B cell (primary cell): ENCODE results near the gene HES5. TPM values are rescaled to one million over a fixed set of nuclear protein-coding genes. Genes with fewer than 3 reads are reported as not detected.

Experiments
- ATAC-seq: fragments of 200-7000 bp; cut with Tn5 transposase; one replicate; pipeline ENCODE4 v1.10.0; 2021; ENCODE audit warnings: low read depth, mild to moderate bottlenecking, moderate number of reproducible peaks, moderate library complexity
- CTCF ChIA-PET: fragments of 350-600 bp; sonication (Branson Sonifier 250); formaldehyde crosslinking; loops from one replicate; lab custom pipeline; 2021; ENCODE audit warnings: antibody characterized with exemption, inconsistent platforms; lab: Charles Lee
- POLR2A ChIA-PET: fragments of 350-600 bp; sonication (Branson Sonifier 250); formaldehyde crosslinking; loops from one replicate; lab custom pipeline; 2021; ENCODE audit warnings: antibody characterized with exemption; lab: Charles Lee
- DNase-seq: peaks from one replicate; pipeline ENCODE4 v3.0.0; 2013
- H2AFZ ChIP-seq: 2 replicates; pipeline ENCODE4 v1.6.1; 2012; ENCODE audit warnings: mild to moderate bottlenecking, low read depth, low read length; ENCODE audit not compliant: insufficient read depth, poor library complexity, severe bottlenecking
- H3K27ac ChIP-seq, 2 donors: 1 replicate in 1 of 2; 2 replicates in 1 of 2; pipeline ENCODE4 v1.5.1; 2012 to 2013; ENCODE audit warnings: low read length in 2 of 2, mild to moderate bottlenecking in 2 of 2, moderate library complexity in 1 of 2
- H3K27me3 ChIP-seq, 4 experiments: fragments of 200-600 bp in 1 of 4; sonication (generic) in 1 of 4; replicated peaks in 1 of 4; 1 replicate in 2 of 4; 2 replicates in 2 of 4; pipeline versions ENCODE4 v1.6.1 to v1.7.0; 2013 to 2016; ENCODE audit warnings: low read length in 3 of 4, mild to moderate bottlenecking in 2 of 4, mixed read lengths in 1 of 4, moderate library complexity in 1 of 4; ENCODE audit not compliant: insufficient read depth in 4 of 4, control insufficient read depth in 3 of 4; ENCODE audit errors: control extremely low read depth in 1 of 4
- H3K36me3 ChIP-seq, 2 experiments: replicated peaks in 1 of 2; 1 replicate in 1 of 2; 2 replicates in 1 of 2; pipeline versions ENCODE4 v1.6.1 to v1.7.1; 2013; ENCODE audit warnings: low read length in 1 of 2; ENCODE audit not compliant: insufficient read depth in 2 of 2, control insufficient read depth in 1 of 2; ENCODE audit errors: control extremely low read depth in 1 of 2, extremely low read depth in 1 of 2
- H3K4me1 ChIP-seq, 2 donors: fragments of 200-600 bp in 1 of 2; sonication (generic) in 1 of 2; 1 replicate in 1 of 2; 2 replicates in 1 of 2; pipeline versions ENCODE4 v1.5.1 to v1.6.1; 2013 to 2017; ENCODE audit warnings: low read length in 2 of 2; ENCODE audit not compliant: control insufficient read depth in 2 of 2, insufficient read depth in 2 of 2
- H3K4me2 ChIP-seq: replicated peaks from 2 replicates; pipeline ENCODE3; 2012; ENCODE audit warnings: mild to moderate bottlenecking, low read depth, low read length; ENCODE audit not compliant: poor library complexity, severe bottlenecking
- H3K4me3 ChIP-seq, 5 experiments: fragments of 200-600 bp in 1 of 5; sonication (generic) in 1 of 5; 1 replicate in 3 of 5; 2 replicates in 2 of 5; pipeline versions ENCODE4 v1.5.1 to v1.7.0; 2011 to 2016; ENCODE audit warnings: low read length in 4 of 5, mild to moderate bottlenecking in 4 of 5, low read depth in 2 of 5, control low read depth in 1 of 5, moderate library complexity in 1 of 5; ENCODE audit not compliant: insufficient read depth in 1 of 5; ENCODE audit errors: control extremely low read depth in 1 of 5, extremely low read depth in 1 of 5
- H3K79me2 ChIP-seq: fragments of 200-600 bp; sonication (generic); one replicate; pipeline ENCODE4 v1.6.0; 2016; ENCODE audit warnings: low read length; ENCODE audit not compliant: control insufficient read depth, insufficient read depth
- H3K9ac ChIP-seq: fragments of 200-600 bp; sonication (generic); 2 replicates; pipeline ENCODE4 v1.6.1; 2017; ENCODE audit warnings: mild to moderate bottlenecking, low read length, moderate library complexity
- H3K9me3 ChIP-seq, 3 donors: one replicate each; pipeline versions ENCODE4 v1.6.1 to v1.7.1; 2013; ENCODE audit warnings: low read length in 2 of 3; ENCODE audit not compliant: control insufficient read depth in 2 of 3, insufficient read depth in 1 of 3; ENCODE audit errors: control extremely low read depth in 1 of 3
- H4K20me1 ChIP-seq: 2 replicates; pipeline ENCODE4 v1.6.0; 2012; ENCODE audit warnings: mild to moderate bottlenecking, low read length; ENCODE audit not compliant: insufficient read depth, control insufficient read depth, poor library complexity, severe bottlenecking
- H3K27ac Mint-ChIP-seq: one replicate; pipeline ENCODE4 v1.8.0; 2021; ENCODE audit warnings: mixed read lengths
- H3K27me3 Mint-ChIP-seq: one replicate; pipeline ENCODE4 v1.8.0; 2021; ENCODE audit warnings: mixed read lengths
- H3K4me1 Mint-ChIP-seq: one replicate; pipeline ENCODE4 v1.8.0; 2021; ENCODE audit warnings: mixed read lengths
- H3K4me3 Mint-ChIP-seq: one replicate; pipeline ENCODE4 v1.8.0; 2021; ENCODE audit warnings: mixed read lengths
- H3K9me3 Mint-ChIP-seq: one replicate; pipeline ENCODE4 v1.8.0; 2022; ENCODE audit warnings: mixed read lengths; ENCODE audit not compliant: insufficient read depth
- EZH2 ChIP-seq: IDR thresholded peaks from 2 replicates; pipeline ENCODE4 v1.6.1; 2012; ENCODE audit warnings: borderline replicate concordance, low read depth, mild to moderate bottlenecking, moderate library complexity, low read length; ENCODE audit not compliant: insufficient read depth, poor library complexity, severe bottlenecking
- WGBS: methylation state at CpG from one replicate; pipeline ENCODE4 v1.1.5; 2013; ENCODE audit warnings: missing lambda C conversion rate; ENCODE audit not compliant: insufficient coverage; 5-methylcytosine and 5-hydroxymethylcytosine counted together
- intact Hi-C: fragments of 100-400 bp; cut with micrococcal nuclease; formaldehyde crosslinking; loops from one replicate; pipeline ENCODE4 v1.10.0; 2022
- polyA plus RNA-seq: library from polyadenylated mRNA; depleted of rRNA; stranded (reverse); fragments of >200 nt; gene quantifications from 2 replicates; pipeline ENCODE4 v1.2.3, GENCODE V29; 2012
- total RNA-seq, 2 donors: library from RNA; stranded (reverse); fragments of 120-200 nt in 1 of 2; gene quantifications; 1 replicate in 1 of 2; 2 replicates in 1 of 2; pipeline versions ENCODE4 v1.2.3 to v1.2.4, GENCODE V29; 2013 to 2022
- TF ChIP-seq, protein P1 (sequence below): fragments of 200-600 bp; IDR thresholded peaks from one replicate; pipeline ENCODE4 v1.8.0; 2022; ENCODE audit warnings: antibody characterized with exemption, mild to moderate bottlenecking

HES5 gene
- total and polyA plus RNA-seq, 2 donors (not counting 1 experiment from before 2014, with no cell fraction given), result not detected

DNA sequence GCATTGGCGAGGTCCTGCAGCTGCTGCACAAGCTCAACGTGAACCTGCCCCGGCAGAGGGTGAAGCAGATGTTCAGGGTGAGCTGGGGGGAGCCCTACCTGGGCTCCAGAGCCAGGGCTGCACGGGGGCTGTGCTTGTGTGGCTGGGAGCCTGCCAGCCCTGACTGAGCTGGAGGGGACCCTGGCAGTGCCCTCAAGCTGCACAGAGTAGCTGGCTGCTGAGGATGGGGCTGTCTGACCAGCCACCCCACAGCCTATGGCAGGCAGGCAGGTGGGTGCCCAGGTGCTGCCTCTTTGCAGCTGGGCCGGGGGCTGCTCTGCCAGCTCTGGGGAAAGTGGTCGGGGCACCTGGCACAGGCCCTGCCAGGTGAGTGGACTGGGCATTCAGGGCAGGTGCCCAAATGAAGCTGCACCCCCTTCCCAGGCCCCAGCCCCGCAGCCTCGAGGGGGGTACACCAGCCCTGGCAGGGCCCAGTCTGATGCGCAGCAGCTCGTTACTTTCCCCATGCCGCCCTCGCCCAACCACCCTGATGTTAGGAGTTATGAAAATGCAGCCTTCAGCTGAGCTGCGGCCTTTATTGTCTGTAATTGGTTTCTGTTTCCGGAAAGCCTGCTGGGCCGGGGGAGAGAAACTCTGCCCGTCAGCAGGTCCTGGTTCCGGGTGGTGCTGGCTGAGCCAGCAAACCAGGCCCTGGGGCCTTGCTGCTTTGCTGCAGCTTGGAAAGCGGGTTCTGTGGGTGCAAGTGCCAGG, 49.7 kb downstream of the HES5 start:
- ATAC-seq, result no peak
- POLR2A ChIA-PET, result no interaction called here

DNA sequence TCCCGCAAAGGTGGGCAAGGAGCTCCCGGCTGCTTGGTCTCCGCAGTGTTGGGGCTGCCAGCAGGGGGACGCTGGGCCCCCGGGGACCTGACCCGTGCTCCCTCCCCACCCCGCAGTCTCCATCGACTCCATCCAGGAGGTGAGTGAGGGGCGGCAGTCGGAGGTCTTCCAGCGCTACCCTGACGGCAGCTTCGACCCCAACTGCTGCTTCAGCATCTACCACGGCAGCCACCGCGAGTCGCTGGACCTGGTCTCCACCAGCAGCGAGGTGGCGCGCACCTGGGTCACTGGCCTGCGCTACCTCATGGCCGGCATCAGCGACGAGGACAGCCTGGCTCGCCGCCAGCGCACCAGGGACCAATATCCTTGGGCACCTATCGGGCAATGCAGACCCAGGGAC, 50.4 kb downstream of the HES5 start:
- Histone ChIP-seq H3K9ac (no peak overlapping the region), H3K4me3 (no peak overlapping the region), H2AFZ (no peak overlapping the region), H3K79me2 (no peaks in the 10 kb centered on the region), H3K27me3 (no peaks in the 10 kb centered on the region), H4K20me1 (no peaks in the 10 kb centered on the region), H3K27ac (no peak overlapping the region), H3K4me2 (no peak overlapping the region), H3K9me3 (no peaks in the 10 kb centered on the region), H3K4me1 (peaks cover 0 to 10% of the 10 kb centered on the region in 2 donors), H3K36me3 (no peaks in the 10 kb centered on the region)
- Mint-ChIP-seq H3K27me3 (no peaks in the 10 kb centered on the region), H3K9me3 (no peaks in the 10 kb centered on the region), H3K4me3 (no peak overlapping the region), H3K27ac (no peak overlapping the region), H3K4me1 (peaks cover 10% of the 10 kb centered on the region)
- ATAC-seq, result no peak
- intact Hi-C loops, result no loop called here
- WGBS, result 93% methylated on average over 24 of the region's 28 CpGs
- DNase-seq, result no peak
- ChIA-PET CTCF (no interaction called here), POLR2A (no interaction called here)
- no peak for TF ChIP-seq EZH2
- TF ChIP-seq, protein P1, sequence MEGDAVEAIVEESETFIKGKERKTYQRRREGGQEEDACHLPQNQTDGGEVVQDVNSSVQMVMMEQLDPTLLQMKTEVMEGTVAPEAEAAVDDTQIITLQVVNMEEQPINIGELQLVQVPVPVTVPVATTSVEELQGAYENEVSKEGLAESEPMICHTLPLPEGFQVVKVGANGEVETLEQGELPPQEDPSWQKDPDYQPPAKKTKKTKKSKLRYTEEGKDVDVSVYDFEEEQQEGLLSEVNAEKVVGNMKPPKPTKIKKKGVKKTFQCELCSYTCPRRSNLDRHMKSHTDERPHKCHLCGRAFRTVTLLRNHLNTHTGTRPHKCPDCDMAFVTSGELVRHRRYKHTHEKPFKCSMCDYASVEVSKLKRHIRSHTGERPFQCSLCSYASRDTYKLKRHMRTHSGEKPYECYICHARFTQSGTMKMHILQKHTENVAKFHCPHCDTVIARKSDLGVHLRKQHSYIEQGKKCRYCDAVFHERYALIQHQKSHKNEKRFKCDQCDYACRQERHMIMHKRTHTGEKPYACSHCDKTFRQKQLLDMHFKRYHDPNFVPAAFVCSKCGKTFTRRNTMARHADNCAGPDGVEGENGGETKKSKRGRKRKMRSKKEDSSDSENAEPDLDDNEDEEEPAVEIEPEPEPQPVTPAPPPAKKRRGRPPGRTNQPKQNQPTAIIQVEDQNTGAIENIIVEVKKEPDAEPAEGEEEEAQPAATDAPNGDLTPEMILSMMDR, result no peak

More for the DNA sequence above, 49.7 kb downstream of the HES5 start:
- Histone ChIP-seq H3K79me2 (no peaks in the 10 kb centered on the region), H3K36me3 (no peaks in the 10 kb centered on the region), H3K9ac (no peak overlapping the region), H3K4me2 (no peak overlapping the region), H3K9me3 (no peaks in the 10 kb centered on the region), H3K27ac (no peak overlapping the region), H4K20me1 (no peaks in the 10 kb centered on the region), H2AFZ (no peak overlapping the region), H3K27me3 (no peaks in the 10 kb centered on the region), H3K4me3 (no peak overlapping the region), H3K4me1 (peaks cover 0 to 10% of the 10 kb centered on the region in 2 donors)
- no peak for DNase-seq
- TF ChIP-seq EZH2, result no peak
- TF ChIP-seq, protein P1, result no peak
- CTCF ChIA-PET, result interaction anchor here (1.3 kb wide), 1 partner anchor 26 kb away, joined by 4 read pairs; no protein-coding TSS in a partner anchor
- intact Hi-C loops, result no loop called here
- WGBS, result 90% methylated on average over 18 of the region's 18 CpGs
- Mint-ChIP-seq H3K4me1 (peaks cover 10% of the 10 kb centered on the region), H3K27me3 (no peaks in the 10 kb centered on the region), H3K9me3 (no peaks in the 10 kb centered on the region), H3K27ac (no peak overlapping the region), H3K4me3 (no peak overlapping the region)
